ENCODE results near the gene GRAMD2B.
"Not testable (repeated sequence)": the region's sequence is repeated elsewhere in the genome, so short reads cannot be mapped to it uniquely, and the experiment has no call there.

GRCh38 chr5:126470529-126470928 is 47.3 kb downstream of the GRAMD2B start:
- TF ChIP-seq CTCF, EZH2 (IDR thresholded peaks at IDR 0.05): not testable (repeated sequence)
